Neural progenitor cell (in vitro differentiated cells): ENCODE measurements around the gene CACNA1B. TPM values are rescaled to one million over a fixed set of nuclear protein-coding genes. Genes with fewer than 3 reads are reported as not detected.
"Not testable (repeated sequence)": the region's sequence is repeated elsewhere in the genome, so short reads cannot be mapped to it uniquely, and the experiment has no call there.

Experiments
- DNase-seq: peaks from one replicate; pipeline ENCODE4 v3.0.0-alpha.2; 2016; ENCODE audit warnings: low spot score
- H2AFZ ChIP-seq: fragments of 200-600 bp; sonication (generic); replicated peaks from 2 replicates; pipeline ENCODE4 v1.6.1; 2016; ENCODE audit warnings: antibody characterized with exemption
- H3F3A ChIP-seq: fragments of 200-600 bp; sonication (generic); 2 replicates; pipeline ENCODE4 v1.6.1; 2016; ENCODE audit warnings: antibody characterized with exemption, low read depth
- H3K27ac ChIP-seq: fragments of 200-600 bp; sonication (generic); 2 replicates; pipeline ENCODE4 v1.5.1; 2016; ENCODE audit warnings: mild to moderate bottlenecking
- H3K27me3 ChIP-seq: fragments of 200-600 bp; sonication (generic); 2 replicates; pipeline ENCODE4 v1.6.1; 2016; ENCODE audit warnings: mild to moderate bottlenecking, moderate library complexity
- H3K36me3 ChIP-seq: fragments of 200-600 bp; sonication (generic); 2 replicates; pipeline ENCODE4 v1.5.1; 2016
- H3K4me1 ChIP-seq: fragments of 200-600 bp; sonication (generic); 2 replicates; pipeline ENCODE4 v1.6.1; 2016; ENCODE audit warnings: mixed run types
- H3K4me2 ChIP-seq: fragments of 200-600 bp; sonication (generic); 2 replicates; pipeline ENCODE4 v1.6.1; 2016
- H3K4me3 ChIP-seq: fragments of 200-600 bp; sonication (generic); 2 replicates; pipeline ENCODE4 v1.5.1; 2016
- H3K79me2 ChIP-seq: fragments of 200-600 bp; sonication (generic); 2 replicates; pipeline ENCODE4 v1.6.1; 2016; ENCODE audit warnings: low read depth
- H3K9ac ChIP-seq: fragments of 200-600 bp; sonication (generic); 2 replicates; pipeline ENCODE4 v1.6.1; 2016
- H3K9me3 ChIP-seq: fragments of 200-600 bp; sonication (generic); 2 replicates; pipeline ENCODE4 v1.5.1; 2016; ENCODE audit warnings: low read depth
- H4K20me1 ChIP-seq: fragments of 200-600 bp; sonication (generic); 2 replicates; pipeline ENCODE4 v1.6.1; 2016; ENCODE audit warnings: low read depth
- H3K27ac Mint-ChIP-seq: 3 replicates; pipeline ENCODE4 v1.8.0; 2021; ENCODE audit warnings: mixed read lengths
- H3K27me3 Mint-ChIP-seq: 2 replicates; pipeline ENCODE4 v1.8.0; 2022; ENCODE audit warnings: low read depth, mild to moderate bottlenecking, inconsistent platforms, moderate library complexity, mixed read lengths; ENCODE audit not compliant: insufficient read depth
- H3K36me3 Mint-ChIP-seq: 3 replicates; pipeline ENCODE4 v1.8.0; 2021; ENCODE audit warnings: mixed read lengths
- H3K4me1 Mint-ChIP-seq: 3 replicates; pipeline ENCODE4 v1.8.0; 2021; ENCODE audit warnings: mixed read lengths
- H3K4me3 Mint-ChIP-seq: 3 replicates; pipeline ENCODE4 v1.8.0; 2021; ENCODE audit warnings: mild to moderate bottlenecking, moderate library complexity, mixed read lengths
- H3K9me3 Mint-ChIP-seq: 3 replicates; pipeline ENCODE4 v1.8.0; 2020; ENCODE audit warnings: mixed read lengths
- CTCF ChIP-seq: fragments of 200-600 bp; sonication (generic); IDR thresholded peaks from 2 replicates; pipeline ENCODE4 v1.5.1; 2017; ENCODE audit warnings: antibody characterized with exemption, mild to moderate bottlenecking
- total RNA-seq: library from RNA; depleted of rRNA; stranded (reverse); fragments of >200 nt; gene quantifications from 2 replicates; pipeline ENCODE4 v1.2.3, GENCODE V29; 2015; ENCODE audit warnings: low replicate concordance

Gene CACNA1B
- total RNA-seq, 1 donor from 2014 or later: 0.30 TPM

- H3K9me3 Mint-ChIP-seq, H3K27ac ChIP-seq, H3K79me2 ChIP-seq, H3K4me2 ChIP-seq, H3K4me3 Mint-ChIP-seq, H3K4me3 ChIP-seq, H4K20me1 ChIP-seq, H3K36me3 Mint-ChIP-seq, H3K36me3 ChIP-seq, H3K27ac Mint-ChIP-seq, H3F3A ChIP-seq, DNase-seq, H2AFZ ChIP-seq, H3K9ac ChIP-seq, H3K9me3 ChIP-seq, H3K4me1 ChIP-seq, H3K27me3 Mint-ChIP-seq, H3K4me1 Mint-ChIP-seq, H3K27me3 ChIP-seq: not testable (repeated sequence)
These were observed 257.0 kb downstream of the CACNA1B start for GRCh38 chr9:138134581-138134980.

GRCh38 chr9:138139096-138139495, 261.5 kb downstream of the CACNA1B start:
- H3K4me3 Mint-ChIP-seq, H3K4me1 ChIP-seq, H3K79me2 ChIP-seq, H3K27ac Mint-ChIP-seq, H3K27me3 Mint-ChIP-seq, H3K4me2 ChIP-seq, H2AFZ ChIP-seq, H3K4me1 Mint-ChIP-seq, H3K36me3 Mint-ChIP-seq, DNase-seq, H4K20me1 ChIP-seq, H3K27me3 ChIP-seq, H3F3A ChIP-seq, H3K4me3 ChIP-seq, H3K27ac ChIP-seq, H3K9ac ChIP-seq, H3K36me3 ChIP-seq, H3K9me3 Mint-ChIP-seq, H3K9me3 ChIP-seq: not testable (repeated sequence)

- H3K4me1 ChIP-seq, H3K36me3 ChIP-seq, H3K4me1 Mint-ChIP-seq, H3K9me3 ChIP-seq, H3K79me2 ChIP-seq, H3K27ac Mint-ChIP-seq, H3K27me3 Mint-ChIP-seq, H3K4me3 ChIP-seq, H3K9ac ChIP-seq, H3K36me3 Mint-ChIP-seq, H2AFZ ChIP-seq, H3K4me2 ChIP-seq, DNase-seq, H3K9me3 Mint-ChIP-seq, H3K27ac ChIP-seq, H4K20me1 ChIP-seq, H3K4me3 Mint-ChIP-seq, H3F3A ChIP-seq, H3K27me3 ChIP-seq: not testable (repeated sequence)
These were observed 263.4 kb downstream of the CACNA1B start for GRCh38 chr9:138140980-138141379.

- H3F3A ChIP-seq, H3K79me2 ChIP-seq, DNase-seq, H3K27me3 Mint-ChIP-seq, H3K9ac ChIP-seq, H3K27me3 ChIP-seq, H2AFZ ChIP-seq, H4K20me1 ChIP-seq, H3K4me1 Mint-ChIP-seq, H3K27ac ChIP-seq, H3K4me3 ChIP-seq, H3K4me1 ChIP-seq, H3K36me3 Mint-ChIP-seq, H3K9me3 ChIP-seq, H3K9me3 Mint-ChIP-seq, H3K4me2 ChIP-seq, H3K36me3 ChIP-seq: not testable (repeated sequence)
- Mint-ChIP-seq H3K27ac (peak overlapping the region; percentile 1), H3K4me3 (peak overlapping the region; percentile 22)
These were observed 265.1 kb downstream of the CACNA1B start for GRCh38 chr9:138142528-138143244.

GRCh38 chr9:138143491-138143890, 265.9 kb downstream of the CACNA1B start:
- H3K27ac Mint-ChIP-seq, DNase-seq, H3K9ac ChIP-seq, H3K79me2 ChIP-seq, H3K27me3 ChIP-seq, H3K27me3 Mint-ChIP-seq, H4K20me1 ChIP-seq, H3K9me3 Mint-ChIP-seq, H3K4me3 ChIP-seq, H3K4me3 Mint-ChIP-seq, H3K36me3 Mint-ChIP-seq, H3F3A ChIP-seq, H3K27ac ChIP-seq, H3K9me3 ChIP-seq, H3K4me2 ChIP-seq, H2AFZ ChIP-seq, H3K36me3 ChIP-seq, H3K4me1 ChIP-seq, H3K4me1 Mint-ChIP-seq: not testable (repeated sequence)

GRCh38 chr9:138147556-138147955, 270.0 kb downstream of the CACNA1B start:
- DNase-seq: peak; percentile 73
- H3K36me3 Mint-ChIP-seq, H3K4me3 ChIP-seq: not testable (repeated sequence)

More at GRCh38 chr9:138147556-138147955, 270.0 kb downstream of the CACNA1B start:
- not testable (repeated sequence) for H3K4me1 ChIP-seq, H3K9me3 ChIP-seq, H3K27ac Mint-ChIP-seq, H3F3A ChIP-seq, H2AFZ ChIP-seq, H4K20me1 ChIP-seq, H3K4me1 Mint-ChIP-seq, H3K79me2 ChIP-seq, H3K4me2 ChIP-seq, H3K4me3 Mint-ChIP-seq, H3K9ac ChIP-seq, H3K9me3 Mint-ChIP-seq, H3K27ac ChIP-seq, H3K36me3 ChIP-seq
- H3K27me3 ChIP-seq: peaks cover 20% of the 10 kb centered on the region
- peak; percentile 54 for TF ChIP-seq CTCF
- H3K27me3 Mint-ChIP-seq: peaks cover 13% of the 10 kb centered on the region
